Caco-2 (cell line): Measurements from ENCODE around the gene S100A16. TPM values are rescaled to one million over a fixed set of nuclear protein-coding genes. Genes with fewer than 3 reads are reported as not detected.

ENCODE experiments used
- BruUV-seq: library from RNA; stranded (reverse); fragments of 400-500 nt; replicated peaks from 2 replicates; lab custom pipeline; 2021; lab: Mats Ljungman, UMichigan
- CTCF ChIA-PET: fragments of 300-600 bp; sonication (Branson Sonifier 250); formaldehyde crosslinking; loops from one replicate; lab custom pipeline; 2022; ENCODE audit warnings: antibody characterized with exemption; lab: Charles Lee
- POLR2A ChIA-PET: fragments of 300-600 bp; sonication (Branson Sonifier 250); formaldehyde crosslinking; loops from one replicate; lab custom pipeline; 2022; ENCODE audit warnings: antibody characterized with exemption; lab: Charles Lee
- DNase-seq, 2 experiments: peaks; one replicate each; pipeline versions ENCODE4 v3.0.0 to v3.0.0-alpha.2; 2020 to 2022
- H3K27me3 ChIP-seq: replicated peaks from 2 replicates; pipeline ENCODE4 v1.6.0; 2011; ENCODE audit warnings: low read length; ENCODE audit not compliant: control insufficient read depth, insufficient read depth
- H3K36me3 ChIP-seq: 2 replicates; pipeline ENCODE4 v1.5.1; 2011; ENCODE audit warnings: low read length; ENCODE audit not compliant: control insufficient read depth, insufficient read depth
- H3K4me1 ChIP-seq: fragments of 250-450 bp; sonication (Bioruptor Pico); 2 replicates; pipeline ENCODE4 v1.5.1; 2020; ENCODE audit warnings: mild to moderate bottlenecking
- H3K4me3 ChIP-seq: 2 replicates; pipeline ENCODE4 v1.5.1; 2011; ENCODE audit warnings: low read depth, mild to moderate bottlenecking, control low read depth, low read length
- H3K9me3 ChIP-seq: fragments of 250-450 bp; sonication (Bioruptor Pico); 2 replicates; pipeline ENCODE4 v1.5.1; 2020; ENCODE audit warnings: mild to moderate bottlenecking, moderate library complexity
- H3K27ac Mint-ChIP-seq: one replicate; pipeline ENCODE4 v1.8.0; 2022; ENCODE audit warnings: mixed read lengths; ENCODE audit not compliant: unreplicated experiment
- H3K27me3 Mint-ChIP-seq: one replicate; pipeline ENCODE4 v1.8.0; 2022; ENCODE audit warnings: mixed read lengths; ENCODE audit not compliant: insufficient read depth, unreplicated experiment
- H3K36me3 Mint-ChIP-seq: one replicate; pipeline ENCODE4 v1.8.0; 2022; ENCODE audit warnings: mild to moderate bottlenecking, mixed read lengths; ENCODE audit not compliant: insufficient read depth, unreplicated experiment
- H3K4me1 Mint-ChIP-seq: one replicate; pipeline ENCODE4 v1.8.0; 2022; ENCODE audit warnings: low read depth, mixed read lengths; ENCODE audit not compliant: unreplicated experiment
- H3K4me3 Mint-ChIP-seq: one replicate; pipeline ENCODE4 v1.8.0; 2022; ENCODE audit warnings: mild to moderate bottlenecking, moderate library complexity, mixed read lengths; ENCODE audit not compliant: unreplicated experiment
- H3K9me3 Mint-ChIP-seq: one replicate; pipeline ENCODE4 v1.8.0; 2022; ENCODE audit warnings: mixed read lengths; ENCODE audit not compliant: unreplicated experiment
- CTCF ChIP-seq, 2 experiments: fragments of 200-600 bp in 1 of 2; IDR thresholded peaks; 1 replicate in 1 of 2; 2 replicates in 1 of 2; pipeline versions ENCODE4 v1.5.1 to v1.8.0; 2011 to 2022; ENCODE audit warnings: antibody characterized with exemption in 1 of 2, control low read depth in 1 of 2, inconsistent platforms in 1 of 2, low read depth in 1 of 2, low read length in 1 of 2, mild to moderate bottlenecking in 1 of 2, moderate library complexity in 1 of 2; ENCODE audit not compliant: insufficient read depth in 1 of 2, severe bottlenecking in 1 of 2, unreplicated experiment in 1 of 2
- intact Hi-C: fragments of 100-400 bp; cut with micrococcal nuclease; formaldehyde crosslinking; loops from one replicate; pipeline ENCODE4 v1.10.0; 2022; ENCODE audit not compliant: unreplicated experiment
- total RNA-seq: library from RNA; stranded (reverse); gene quantifications from 2 replicates; pipeline ENCODE4 v1.2.3, GENCODE V29; 2022

Gene S100A16
- total RNA-seq, 1 experiment from 2014 or later = 243 TPM

- H3K36me3 Mint-ChIP-seq = peaks cover 56% of the 10 kb centered on the region
- BruUV-seq = TSS peak; percentile 63
- H3K9me3 Mint-ChIP-seq = no peaks in the 10 kb centered on the region
These were observed 14.2 kb upstream of the S100A16 start, which contains the start of gene S100A13 for GRCh38 chr1:153626904-153627714. Gene S100A13 (minus strand): TSS chr1:153627505. CDS start chr1:153626472, 1,033 bp downstream.

GRCh38 chr1:153626477-153626903, 13.6 kb upstream of the S100A16 start:
- Histone ChIP-seq H3K4me1 (peaks cover 41% of the 10 kb centered on the region), H3K36me3 (no peaks in the 10 kb centered on the region), H3K27me3 (no peaks in the 10 kb centered on the region), H3K9me3 (no peaks in the 10 kb centered on the region), H3K4me3 (peak overlapping the region; percentile 62)
- no TSS peak for BruUV-seq
- Mint-ChIP-seq H3K9me3 (no peaks in the 10 kb centered on the region), H3K4me1 (peaks cover 29% of the 10 kb centered on the region), H3K27ac (peak overlapping the region; percentile 89), H3K36me3 (peaks cover 62% of the 10 kb centered on the region), H3K27me3 (no peaks in the 10 kb centered on the region), H3K4me3 (peak overlapping the region; percentile 93)
- no peak for TF ChIP-seq CTCF (IDR thresholded peaks at IDR 0.05; ENCODE audit: insufficient read depth in 1 of 2, low read depth in 1 of 2, low read length in 1 of 2, severe bottlenecking in 1 of 2, unreplicated experiment in 1 of 2)
- intact Hi-C loops = loop anchor here (2.0 kb wide), 2 partner anchors 14 to 54 kb away; partner anchors contain the start of gene S100A16
- POLR2A ChIA-PET = interaction anchor here (0.5 to 2.4 kb wide), 15 partner anchors 9 to 111 kb away, joined by 3 to 43 read pairs (median 9); partner anchors contain the start of genes S100A14, S100A16, S100A4 and S100A6
- CTCF ChIA-PET = interaction anchor here (1.0 to 3.1 kb wide), 14 partner anchors 9 to 131 kb away, joined by 4 to 56 read pairs (median 9); partner anchors contain the start of genes S100A14 and S100A16
- DNase-seq = no peak

More at GRCh38 chr1:153626904-153627714, 14.2 kb upstream of the S100A16 start, which contains the start of gene S100A13:
- Histone ChIP-seq H3K4me3 (peak within 1 kb of the TSS; percentile 62), H3K36me3 (no peaks in the 10 kb centered on the region), H3K4me1 (peaks cover 42% of the 10 kb centered on the region), H3K9me3 (no peaks in the 10 kb centered on the region), H3K27me3 (no peaks in the 10 kb centered on the region)
- peaks cover 35% of the 10 kb centered on the region for H3K4me1 Mint-ChIP-seq
- ChIA-PET POLR2A (interaction anchor here (0.5 to 2.4 kb wide), 22 partner anchors 10 to 336 kb away, joined by 3 to 43 read pairs (median 6); partner anchors contain the start of genes S100A14, S100A16, S100A2 and S100A4), CTCF (interaction anchor here (0.6 to 3.1 kb wide), 36 partner anchors 10 to 898 kb away, joined by 3 to 56 read pairs (median 5); partner anchors contain the start of genes INTS3, NPR1, S100A14 and S100A16)
- TF ChIP-seq CTCF (IDR thresholded peaks at IDR 0.05; ENCODE audit: insufficient read depth in 1 of 2, low read depth in 1 of 2, low read length in 1 of 2, severe bottlenecking in 1 of 2, unreplicated experiment in 1 of 2) = peak in 1 of 2 experiments; percentile 87
- H3K27ac Mint-ChIP-seq = peak within 1 kb of the TSS; percentile 89
- peak; percentile 92 to 94 for DNase-seq
- peak within 1 kb of the TSS; percentile 93 for H3K4me3 Mint-ChIP-seq
- intact Hi-C loops = loop anchor here (1.0 to 2.0 kb wide), 4 partner anchors 14 to 116 kb away; partner anchors contain the start of gene S100A16
- no peaks in the 10 kb centered on the region for H3K27me3 Mint-ChIP-seq

GRCh38 chr1:153624965-153625611, 12.2 kb upstream of the S100A16 start:
- Mint-ChIP-seq H3K27ac (no peak overlapping the region), H3K36me3 (peaks cover 75% of the 10 kb centered on the region), H3K4me3 (peak overlapping the region; percentile 93), H3K27me3 (no peaks in the 10 kb centered on the region), H3K9me3 (no peaks in the 10 kb centered on the region), H3K4me1 (peaks cover 22% of the 10 kb centered on the region)
- DNase-seq = no peak
- no peaks in the 10 kb centered on the region for H3K27me3 ChIP-seq
- no peak for TF ChIP-seq CTCF (IDR thresholded peaks at IDR 0.05; ENCODE audit: insufficient read depth in 1 of 2, low read depth in 1 of 2, low read length in 1 of 2, severe bottlenecking in 1 of 2, unreplicated experiment in 1 of 2)
- no peak overlapping the region for H3K4me3 ChIP-seq
- ChIA-PET POLR2A (no interaction called here), CTCF (no interaction called here)
- no TSS peak for BruUV-seq
- no peaks in the 10 kb centered on the region for H3K9me3 ChIP-seq
- no peaks in the 10 kb centered on the region for H3K36me3 ChIP-seq
- intact Hi-C loops = no loop called here
- peaks cover 27% of the 10 kb centered on the region for H3K4me1 ChIP-seq
